SHP77 treated with DMSO at 0.1 percent for 48 hours (cell line): Measurements from ENCODE around the gene CIBAR2.
"Not testable (repeated sequence)": the region's sequence is repeated elsewhere in the genome, so short reads cannot be mapped to it uniquely, and the experiment has no call there.

ENCODE experiments used
- DNase-seq: peaks from one replicate; lab custom pipeline; 2025; lab: John Stamatoyannopoulos, UW

CIBAR2 gene

DNA sequence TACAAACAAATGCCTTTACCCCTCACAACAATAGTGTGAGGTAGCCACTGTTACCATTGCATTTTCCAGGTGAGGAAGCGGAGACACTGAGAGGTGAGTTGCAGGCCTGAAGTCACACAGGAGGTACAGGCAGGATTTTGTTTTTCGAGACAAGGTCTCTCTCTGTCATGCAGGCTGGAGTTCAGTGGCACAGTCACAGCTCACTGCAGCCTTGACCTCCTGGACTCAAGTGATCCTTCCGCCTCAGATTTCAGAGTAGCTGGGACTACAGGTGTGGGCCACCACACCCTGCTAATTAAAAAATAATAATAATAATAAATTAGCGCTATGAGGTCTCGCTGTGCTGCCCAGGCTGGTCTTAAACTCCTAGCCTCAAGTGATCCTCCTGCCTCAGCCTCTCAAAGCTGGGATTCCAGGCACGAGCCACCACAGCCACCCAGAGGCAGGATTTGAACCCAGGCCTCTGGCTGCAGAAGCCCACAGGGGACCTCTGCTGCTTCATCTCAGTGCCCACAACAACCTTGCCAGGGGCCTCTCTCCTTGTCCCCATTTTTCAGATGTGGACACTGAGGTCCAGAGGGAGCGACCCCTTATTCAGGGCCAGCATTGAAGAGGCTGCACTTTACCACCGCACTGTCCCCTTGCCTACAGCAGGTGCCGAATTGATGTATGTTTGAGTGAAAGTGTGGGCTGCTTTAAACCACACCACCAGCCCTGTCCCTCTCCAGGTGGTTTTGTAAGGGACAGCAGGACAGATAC, 16.0 kb upstream of the CIBAR2 start:
- no peak for DNase-seq

DNA sequence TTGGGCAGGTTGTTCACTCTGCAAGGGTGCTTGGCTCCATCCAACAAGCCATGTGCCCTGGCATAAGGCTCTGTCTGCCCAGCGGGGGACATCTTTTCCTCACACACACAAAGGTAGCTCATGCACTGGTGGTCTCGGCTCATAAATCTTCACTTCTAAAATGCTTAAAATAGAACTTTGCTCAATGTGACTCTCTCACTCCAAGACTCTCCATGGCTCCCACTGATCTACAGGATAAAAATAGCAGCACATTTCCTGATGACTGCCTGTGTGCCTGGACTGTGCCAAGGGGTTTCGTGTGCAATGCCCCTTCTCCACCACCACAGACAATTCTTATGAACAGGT, 15.1 kb upstream of the CIBAR2 start:
- no peak for DNase-seq

DNA sequence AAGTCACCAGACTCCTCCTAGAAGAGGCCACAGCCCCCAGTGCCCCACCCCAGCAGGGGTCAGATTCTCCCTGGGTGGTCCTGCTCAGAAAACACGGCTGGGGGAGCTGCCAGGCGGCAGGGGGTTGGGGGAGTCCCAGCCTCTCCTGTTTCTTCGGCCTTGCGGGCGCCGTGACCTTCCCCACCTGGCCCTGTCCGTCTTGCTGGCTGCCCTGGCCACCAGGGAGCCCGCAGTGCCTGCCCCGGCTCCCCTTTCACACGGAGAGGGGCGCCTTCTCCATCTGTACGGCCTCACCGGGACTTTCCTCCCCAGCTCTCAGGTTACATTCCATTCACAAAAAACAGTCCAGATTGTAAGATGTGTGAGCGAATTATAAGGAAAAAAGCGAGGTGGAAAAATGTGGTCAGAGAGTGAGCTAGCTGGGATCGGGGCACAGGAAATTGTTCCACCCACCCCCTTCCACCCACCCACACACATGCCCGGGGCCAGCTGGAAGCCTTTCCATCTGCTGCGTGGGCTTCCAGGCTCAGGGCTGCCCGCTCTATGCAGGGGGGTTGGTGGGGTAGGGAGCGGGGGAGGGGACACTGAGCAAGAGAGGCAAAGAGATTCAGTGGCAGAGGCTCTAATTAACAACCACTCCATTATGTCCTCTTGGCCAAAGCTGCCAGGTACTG, 14.6 kb upstream of the CIBAR2 start:
- DNase-seq = peak; percentile 35

DNA sequence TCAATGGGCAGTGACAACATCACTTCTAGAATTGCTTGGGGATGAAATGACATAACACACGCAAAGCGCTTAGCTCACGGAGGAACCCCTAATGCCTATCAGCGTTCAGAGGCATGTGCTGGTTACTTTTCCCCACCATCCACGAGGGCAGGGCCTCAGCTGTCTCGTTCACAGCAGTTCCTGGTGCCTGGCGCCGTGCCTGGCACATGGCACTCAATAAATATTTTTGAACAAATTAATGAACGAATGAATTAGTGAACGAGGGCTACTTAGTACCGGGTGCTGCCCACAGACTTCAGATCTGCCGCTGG, 14.1 kb upstream of the CIBAR2 start:
- no peak for DNase-seq

DNA sequence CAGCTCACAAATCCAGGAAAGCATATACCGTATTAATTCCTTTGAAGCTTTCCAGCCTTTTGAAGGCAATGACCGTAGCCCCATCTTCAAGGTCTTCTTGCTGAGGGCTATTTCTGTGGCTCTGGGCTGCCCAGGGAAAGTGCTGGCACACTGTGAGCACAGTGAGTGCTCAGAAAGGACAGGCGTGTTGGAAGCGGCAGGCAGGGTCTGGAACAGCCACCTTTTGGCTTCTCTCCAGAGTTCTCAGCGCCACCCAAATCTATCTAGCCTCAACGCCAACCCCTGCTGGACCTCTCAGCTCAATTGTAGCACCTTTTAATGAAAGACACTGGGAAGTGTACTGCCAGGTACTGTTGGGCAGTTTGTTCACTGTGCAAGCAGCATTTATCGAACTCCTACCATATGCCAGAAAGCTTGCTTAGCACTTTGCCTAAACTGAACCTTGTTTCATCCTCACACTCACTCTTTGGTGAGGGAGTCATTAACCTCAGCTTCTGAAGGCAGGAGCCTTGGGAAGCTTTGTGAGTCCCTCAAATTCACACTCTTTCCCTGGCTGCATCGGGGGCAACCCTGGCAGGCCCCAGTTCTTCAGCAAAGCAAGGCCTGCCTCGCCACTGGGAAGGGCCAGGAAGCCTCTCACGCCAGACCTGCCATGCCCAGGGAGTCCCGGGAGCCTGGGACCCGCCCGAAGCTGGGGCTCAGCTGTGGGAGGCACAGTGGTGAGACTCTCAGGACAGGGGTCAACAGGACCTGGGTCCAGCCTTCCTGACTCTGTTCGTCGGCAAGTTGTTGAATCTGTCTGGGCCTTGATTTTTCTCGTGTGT, 13.5 kb upstream of the CIBAR2 start:
- no peak for DNase-seq

DNA sequence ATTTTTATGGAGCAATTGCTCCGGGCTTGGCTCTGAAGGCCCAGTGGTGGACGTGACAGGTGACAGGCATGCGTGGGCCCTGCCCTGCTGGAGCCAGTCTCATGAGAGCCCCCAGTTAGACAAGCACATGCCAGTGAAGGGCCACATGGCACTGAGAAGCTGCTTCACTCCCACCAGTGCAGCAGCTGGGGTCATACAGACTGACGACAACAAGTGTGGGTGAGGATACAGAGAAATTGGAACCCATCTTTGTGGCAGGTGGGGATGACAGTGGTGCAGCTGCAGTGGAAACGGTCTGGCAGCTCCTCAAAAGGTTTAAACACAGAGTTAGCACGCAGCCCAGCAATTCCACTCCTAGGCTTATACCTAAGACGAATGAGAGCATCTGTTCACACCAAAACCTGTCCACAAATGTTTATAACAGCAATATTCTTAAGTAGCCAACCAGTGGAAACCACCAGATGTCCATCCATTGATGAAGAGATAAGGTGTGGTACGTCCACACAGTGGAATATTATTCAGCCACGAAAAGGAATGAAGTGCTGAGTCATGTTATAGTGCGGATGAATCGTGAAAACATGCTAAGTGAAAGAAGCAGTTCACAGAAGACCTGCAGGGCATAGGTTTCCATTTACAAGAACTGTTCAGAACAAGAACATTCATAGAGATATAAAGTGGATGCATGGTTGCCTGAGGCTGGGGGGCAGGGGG, 12.5 kb upstream of the CIBAR2 start:
- DNase-seq = peak; percentile 60

DNA sequence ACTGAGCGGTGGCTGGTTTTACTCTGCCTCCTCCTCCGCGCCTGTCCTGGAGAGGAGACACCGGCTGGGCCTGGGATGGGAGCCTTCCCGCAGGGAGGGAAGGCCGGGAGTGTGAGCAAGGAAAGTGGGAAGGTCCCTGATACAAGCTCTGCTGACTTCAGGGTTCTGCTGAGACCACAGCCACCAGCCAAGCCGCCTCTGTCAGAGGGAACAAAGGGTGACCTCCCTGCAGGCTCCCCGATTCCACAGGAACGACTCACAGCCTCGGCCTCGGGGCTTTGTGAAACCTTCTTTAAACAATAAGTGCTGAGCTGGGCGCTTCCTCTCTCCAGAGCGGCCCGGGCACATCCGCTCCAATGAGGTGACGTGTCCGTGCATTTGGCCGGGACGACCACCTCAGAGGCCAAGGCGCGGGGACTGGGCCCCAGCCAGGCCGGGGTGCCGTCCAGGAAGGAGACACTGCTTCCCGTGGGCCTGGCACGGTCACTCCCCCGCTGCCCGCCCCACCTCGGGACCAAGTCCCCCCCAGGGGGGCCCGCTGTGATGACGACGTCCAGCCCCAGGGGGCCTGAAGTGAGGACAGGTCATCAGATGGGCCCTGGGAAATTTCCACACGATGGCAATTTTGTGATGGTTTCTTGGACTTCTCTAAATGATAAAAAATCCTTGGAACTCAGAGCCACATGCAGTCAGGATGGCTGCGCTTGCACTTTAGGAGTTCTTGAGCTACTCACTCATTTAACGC, 11.8 kb upstream of the CIBAR2 start:
- no peak for DNase-seq

DNA sequence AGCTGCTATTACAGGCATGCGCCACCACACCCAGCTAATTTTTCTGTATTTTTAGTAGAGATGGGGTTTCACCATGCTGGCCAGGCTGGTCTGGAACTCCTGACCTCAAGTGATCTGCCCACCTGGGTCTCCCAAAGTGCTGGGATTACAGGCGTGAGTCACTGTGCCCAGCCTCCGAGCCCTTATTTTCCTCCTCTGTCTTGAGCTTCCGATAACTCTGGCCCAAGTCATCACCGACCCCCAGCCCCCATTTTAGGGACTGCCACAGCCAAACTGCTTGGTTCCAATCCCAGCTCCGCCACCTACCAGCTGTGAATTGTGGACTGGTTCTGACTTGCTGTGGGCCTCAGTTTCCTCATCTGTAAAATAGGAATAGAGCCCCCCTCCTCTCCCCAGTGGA, 11.2 kb upstream of the CIBAR2 start:
- DNase-seq = not testable (repeated sequence)

DNA sequence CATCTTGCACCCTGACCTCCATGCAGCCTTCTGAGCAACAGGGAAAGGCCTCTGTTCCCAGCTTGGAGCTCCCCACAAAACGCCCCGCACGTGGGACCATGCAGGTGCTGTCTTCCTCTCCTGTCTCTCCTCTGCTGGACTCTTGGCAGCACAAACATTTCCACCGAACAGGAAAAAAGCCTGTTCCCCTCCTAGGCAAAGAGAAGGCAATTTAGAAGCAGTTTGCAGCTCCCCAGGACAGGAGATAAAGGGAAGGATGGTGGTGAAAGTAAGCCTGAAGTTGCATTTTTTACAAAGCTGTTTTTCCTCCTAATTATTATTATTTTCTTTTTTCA, 7.7 kb upstream of the CIBAR2 start:
- no peak for DNase-seq

DNA sequence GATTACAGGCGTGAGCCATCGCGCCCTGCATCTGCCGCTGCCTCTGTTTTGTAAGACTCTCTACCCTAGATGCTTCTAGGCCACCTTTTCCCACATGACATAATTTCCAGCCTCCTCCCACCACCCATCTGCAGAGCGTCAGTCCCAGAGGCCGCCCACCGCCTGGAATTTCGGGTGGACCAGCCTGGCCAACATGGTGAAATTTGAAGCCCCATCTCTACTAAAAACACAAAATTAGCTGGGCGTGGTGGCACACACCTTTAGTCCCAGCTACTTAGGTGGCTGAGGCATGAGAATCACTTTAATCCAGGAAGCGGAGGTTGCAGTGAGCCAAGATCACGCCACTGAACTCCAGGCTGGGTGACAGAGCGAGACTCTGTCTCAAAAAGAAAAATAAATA, 5.1 kb upstream of the CIBAR2 start:
- no peak for DNase-seq

DNA sequence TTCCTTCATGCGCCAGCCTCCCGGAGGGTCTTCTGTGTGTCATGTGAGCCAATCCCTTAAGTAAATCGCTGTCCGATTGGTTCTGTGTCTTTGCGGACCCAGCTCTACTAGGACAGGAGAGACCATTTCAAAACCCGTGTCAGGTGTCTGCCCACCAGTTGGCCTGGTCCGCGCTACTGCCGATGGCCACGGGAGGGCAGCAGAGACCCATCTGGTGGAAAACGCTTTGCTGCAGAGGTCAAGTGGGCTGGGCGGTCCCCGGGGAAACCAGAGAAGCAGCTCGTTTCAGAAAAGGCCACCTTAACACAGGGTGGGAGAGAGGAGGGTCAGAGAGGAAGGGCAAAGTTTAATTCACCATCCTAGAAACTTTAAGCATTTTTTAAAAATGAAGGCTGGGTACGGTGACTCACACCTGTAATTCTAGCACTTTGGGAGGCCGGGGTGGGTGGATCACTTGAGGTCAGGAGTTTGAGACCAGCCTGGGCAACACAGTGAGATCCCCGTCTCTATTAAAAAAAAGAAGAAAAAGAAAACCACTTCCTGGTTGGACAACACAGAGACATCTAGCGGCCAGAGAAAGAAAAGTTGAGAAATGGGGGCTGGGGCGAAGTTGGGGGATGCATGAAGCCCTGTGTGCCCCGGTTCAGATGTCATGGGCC, 2.8 kb upstream of the CIBAR2 start:
- peak; percentile 77 for DNase-seq

DNA sequence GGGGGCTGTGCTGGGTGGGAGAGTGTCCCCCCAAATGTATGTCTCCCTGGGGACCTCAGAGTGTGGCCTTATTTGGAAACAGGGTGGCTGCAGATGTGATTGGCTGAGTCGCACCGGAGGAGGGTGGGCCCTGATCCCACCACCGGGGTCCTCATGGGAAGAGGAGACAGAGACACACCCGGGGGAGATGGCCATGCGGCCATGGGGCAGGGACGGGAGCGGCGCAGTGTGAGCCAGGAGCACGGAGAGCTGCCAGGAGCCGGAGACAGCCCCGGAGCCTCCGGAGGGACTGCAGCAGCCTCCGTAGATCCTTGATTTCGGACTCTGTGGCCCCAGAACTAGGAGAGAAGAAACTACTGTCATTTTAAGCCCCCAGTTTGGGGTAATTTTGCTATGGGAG, 1.6 kb upstream of the CIBAR2 start:
- no peak for DNase-seq

DNA sequence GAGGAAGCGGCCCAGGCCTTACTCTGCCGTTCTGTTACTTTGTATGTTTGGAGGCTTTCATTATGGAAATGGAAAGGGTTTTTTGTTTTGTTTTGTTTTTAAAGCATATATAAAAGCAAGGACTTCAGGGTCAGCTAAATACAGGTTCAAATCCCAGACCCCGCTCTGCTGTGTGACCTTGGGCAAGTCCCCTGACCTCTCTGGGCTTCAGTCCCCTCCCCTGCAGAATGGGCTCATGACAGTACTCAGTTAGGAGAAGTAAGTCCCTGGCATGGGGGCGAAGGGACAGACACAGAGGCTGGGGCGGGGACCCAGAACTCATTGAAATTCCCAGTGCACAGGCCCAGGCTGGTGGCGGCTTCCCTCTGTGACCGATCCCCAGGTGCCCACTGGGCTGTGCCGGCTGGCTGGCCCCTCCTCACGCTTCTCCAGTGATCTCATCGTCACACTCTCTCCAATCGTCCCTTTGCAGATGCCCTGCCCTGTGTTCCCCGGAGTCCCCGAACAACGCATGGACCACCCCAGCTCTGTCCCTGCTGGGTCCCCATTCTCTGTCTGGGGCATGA, 979 bp upstream of the CIBAR2 start:
- no peak for DNase-seq

DNA sequence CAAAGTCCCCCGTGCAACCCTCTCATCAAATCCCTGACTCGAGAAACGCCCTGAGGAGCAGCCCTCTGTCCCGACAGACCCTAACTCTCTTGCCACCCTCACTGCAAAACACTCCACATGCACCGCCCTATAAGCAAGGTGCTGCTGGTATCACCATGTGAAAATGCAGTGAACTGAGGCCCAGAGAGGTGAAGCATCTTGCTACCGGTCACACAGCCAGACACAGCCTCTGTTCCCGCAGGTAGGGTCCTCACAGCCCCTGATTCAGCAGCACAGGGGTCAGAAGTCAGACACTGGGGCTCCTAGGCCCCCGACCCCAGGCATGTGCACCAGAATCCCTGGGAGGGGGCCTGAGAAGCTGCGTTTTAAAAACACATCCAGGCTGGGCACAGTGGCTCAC, 1.1 kb downstream of the CIBAR2 start:
- DNase-seq = no peak

DNA sequence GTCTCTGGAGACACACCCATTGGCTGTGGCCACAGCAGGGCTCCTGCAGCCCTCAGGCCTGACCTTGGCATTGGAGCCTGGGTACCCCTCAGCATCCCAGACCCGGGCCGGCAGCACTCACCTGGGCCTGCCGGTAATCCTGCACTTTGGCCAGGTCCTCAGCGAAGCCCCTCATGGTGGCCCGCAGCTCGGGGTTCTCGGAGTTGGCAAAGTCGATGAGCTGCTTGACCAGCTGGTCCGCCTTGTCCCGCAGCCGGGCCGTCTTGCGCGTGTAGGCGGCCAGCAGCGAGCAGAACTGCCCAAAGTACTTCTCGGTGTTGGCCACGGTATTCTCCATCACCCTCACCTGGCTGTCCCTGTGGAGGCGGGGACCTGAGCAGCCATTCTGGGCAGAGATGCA, 2.2 kb downstream of the CIBAR2 start:
- DNase-seq = no peak

DNA sequence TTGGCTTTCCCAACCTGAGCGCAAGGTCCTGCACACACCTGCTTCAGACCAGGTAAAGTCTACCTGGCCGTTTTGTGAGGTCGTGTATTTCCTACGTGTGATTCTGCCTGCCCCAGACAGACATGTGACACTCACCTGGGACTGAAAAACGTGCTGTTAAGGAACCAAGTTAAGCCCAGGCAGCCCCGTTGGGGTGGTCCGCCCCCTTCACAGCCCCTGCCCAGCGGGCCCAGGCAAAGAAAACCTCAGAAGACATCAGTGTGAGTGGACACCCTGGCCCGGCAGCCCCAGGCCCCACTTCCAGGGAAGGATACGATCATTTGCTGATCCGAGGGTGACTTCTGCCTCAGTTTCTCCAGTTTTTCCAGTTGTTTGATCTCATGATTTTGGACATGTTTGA, 4.7 kb downstream of the CIBAR2 start:
- no peak for DNase-seq

DNA sequence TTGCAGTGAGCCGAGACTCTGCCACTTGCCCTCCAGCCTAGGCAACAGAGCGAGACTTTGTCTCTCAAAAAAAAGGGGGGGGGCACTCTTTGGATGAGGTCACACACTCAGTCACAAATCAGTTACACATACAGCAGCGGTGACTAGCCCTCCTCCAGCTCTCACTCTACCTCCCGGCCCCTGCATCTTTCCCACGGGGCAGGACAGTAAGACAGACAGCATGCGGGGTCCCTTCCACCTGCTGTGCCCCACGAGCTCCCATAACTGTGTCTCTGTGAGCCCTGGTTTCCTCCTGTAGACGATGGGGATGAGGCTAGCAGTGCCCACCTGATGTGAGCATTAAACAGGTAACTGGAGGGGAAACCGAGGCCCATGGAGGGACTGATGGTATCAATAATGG, 5.2 kb downstream of the CIBAR2 start:
- DNase-seq = no peak

DNA sequence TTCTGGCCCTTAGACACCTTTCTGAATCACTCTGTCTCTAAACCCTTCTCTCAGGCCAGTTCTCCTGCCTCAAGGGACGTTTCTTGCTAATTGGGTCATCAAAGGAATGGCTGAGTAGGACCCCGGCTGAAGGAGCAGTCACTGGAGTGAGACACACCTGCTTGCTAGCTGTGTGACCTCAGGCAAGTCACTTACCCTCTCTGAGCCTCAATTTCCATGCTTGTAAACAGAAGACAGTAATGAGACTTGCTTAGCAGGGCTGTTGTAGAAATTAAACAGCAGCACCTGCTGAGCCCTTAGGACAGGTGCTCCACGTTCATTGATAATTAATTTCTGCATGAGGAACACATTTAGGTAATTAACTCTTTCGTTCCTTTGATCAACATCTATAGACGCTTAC, 6.8 kb downstream of the CIBAR2 start:
- no peak for DNase-seq

DNA sequence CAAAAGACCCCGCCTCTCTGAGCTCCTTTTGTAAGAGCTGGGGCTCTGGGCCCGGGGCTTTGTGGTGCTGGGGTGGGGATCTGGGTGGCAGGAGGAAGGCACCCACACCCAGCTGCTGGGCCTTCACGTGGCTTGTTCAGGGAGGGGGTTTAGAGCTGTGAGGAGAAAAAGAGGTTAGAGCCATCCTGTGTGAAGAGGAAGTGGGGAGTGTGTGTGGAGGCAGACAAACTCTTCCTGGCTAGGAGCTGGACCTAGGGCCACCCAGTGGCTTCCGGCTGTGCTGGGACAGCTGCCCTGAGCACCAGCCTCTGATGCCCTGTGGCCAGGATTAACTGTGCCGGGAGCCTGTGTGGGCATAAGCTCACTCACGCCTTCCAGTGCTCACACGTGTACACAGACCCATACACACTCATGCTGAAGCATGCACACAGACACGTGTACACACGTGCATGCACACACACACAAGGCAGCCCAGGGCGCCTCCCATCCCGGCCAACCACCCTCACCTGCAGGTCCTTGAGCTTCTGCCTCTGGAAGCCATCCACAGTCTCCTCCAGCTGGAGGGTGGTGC, 7.4 kb downstream of the CIBAR2 start:
- peak; percentile 8 for DNase-seq

DNA sequence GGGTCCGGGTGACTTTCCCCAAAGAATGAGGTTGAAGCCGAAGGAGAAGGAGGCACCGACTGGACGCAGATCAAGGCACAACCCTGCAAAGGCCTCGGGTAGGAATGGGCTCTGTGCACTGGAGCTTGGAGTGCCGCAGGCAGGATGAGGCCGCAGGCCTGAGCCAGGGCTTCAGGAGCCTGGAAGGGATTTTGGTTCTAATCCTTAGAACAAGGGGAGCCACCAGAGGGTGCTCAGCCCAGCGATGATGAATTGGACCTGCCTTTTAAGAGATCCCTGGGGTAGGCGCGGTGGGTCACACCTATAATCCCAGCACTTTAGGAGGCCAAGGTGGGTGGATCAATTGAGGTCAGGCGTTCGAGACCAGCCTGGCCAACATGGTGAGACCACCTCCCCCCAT, 8.1 kb downstream of the CIBAR2 start:
- DNase-seq = no peak
